A549 (cell line): ENCODE data around the gene SLAMF8.

ENCODE experiments used
- CTCF ChIP-seq: fragments of >200 bp; sonication (Bioruptor Twin); formaldehyde crosslinking; IDR thresholded peaks from 3 replicates; pipeline ENCODE4 v1.5.1; 2016
- EP300 ChIP-seq, 2 experiments: fragments of >200 bp; sonication (Bioruptor Twin); formaldehyde crosslinking; IDR thresholded peaks; 2 replicates in 1 of 2; 3 replicates in 1 of 2; pipeline ENCODE4 v1.6.1; 2016 to 2017
- MAZ ChIP-seq: fragments of 150-350 bp; IDR thresholded peaks from 2 replicates; pipeline ENCODE4 v1.6.1; 2014; ENCODE audit warnings: antibody characterized with exemption, low read depth, low read length, borderline replicate concordance
- POLR2A ChIP-seq: IDR thresholded peaks from 2 replicates; pipeline ENCODE4 v1.6.1; 2012; ENCODE audit warnings: mild to moderate bottlenecking, low read length

DNA sequence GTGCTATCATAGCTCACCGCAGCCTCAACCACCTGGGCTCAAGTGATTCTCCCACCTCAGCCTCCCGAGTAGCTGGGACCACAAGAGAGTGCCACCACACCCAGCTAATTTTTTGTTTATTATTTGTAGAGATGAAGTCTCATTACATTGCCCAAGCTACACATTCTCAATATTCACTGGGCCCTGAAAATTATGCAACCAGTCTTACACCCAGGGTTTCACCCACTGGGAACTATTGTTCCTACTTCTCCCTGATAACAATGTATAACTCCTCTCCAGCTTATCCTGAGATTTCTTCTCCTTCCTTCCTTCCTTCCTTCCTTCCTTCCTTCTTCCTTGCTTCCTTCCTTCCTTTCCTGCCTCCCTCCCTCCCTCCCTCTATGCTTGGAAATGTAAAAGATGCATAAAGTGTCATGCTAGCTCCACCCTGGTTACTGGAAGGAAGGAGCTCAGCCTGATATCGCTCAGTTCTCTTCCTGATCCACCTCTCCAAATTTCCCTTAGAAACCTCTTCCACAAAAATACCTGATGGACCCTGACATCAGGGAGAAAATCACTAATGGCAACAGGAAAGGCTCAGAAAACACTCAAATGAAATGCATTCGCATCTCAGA lies 47.0 kb downstream of the SLAMF8 start:
- TF ChIP-seq POLR2A: no peak
- no peak for TF ChIP-seq CTCF
- no peak for TF ChIP-seq EP300 (IDR thresholded peaks at IDR 0.05)
- no peak for TF ChIP-seq MAZ
